GM18858 (cell line): Measurements from ENCODE around the gene SLC38A4.
"Not testable (repeated sequence)": the region's sequence is repeated elsewhere in the genome, so short reads cannot be mapped to it uniquely, and the experiment has no call there.

Experiments used
- ATAC-seq: cut with Tn5 transposase; IDR thresholded peaks from one replicate; pipeline ENCODE4 v1.9.1; 2021; ENCODE audit not compliant: unreplicated experiment

SLC38A4 gene

DNA sequence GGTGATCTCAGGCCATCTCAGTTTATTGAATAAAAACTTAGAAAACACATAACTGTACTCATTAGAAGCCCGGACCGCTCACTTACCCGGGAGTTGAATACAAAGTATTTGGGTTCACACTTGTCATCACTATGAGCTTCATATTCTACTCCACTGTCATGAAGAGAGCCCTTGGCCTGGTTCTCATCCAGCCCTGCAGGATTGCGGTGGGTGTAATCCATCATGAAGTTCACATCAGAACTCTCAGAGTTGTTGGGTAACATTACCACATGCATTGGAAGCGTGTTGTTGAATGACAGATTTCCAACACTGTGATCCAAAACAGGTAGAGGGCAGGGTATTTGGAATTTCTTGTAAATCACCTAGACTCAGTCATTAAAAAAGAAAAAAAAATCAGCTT lies 47.4 kb downstream of the SLC38A4 start:
- no peak for ATAC-seq

GRCh38 chr12:46777587-46777986 lies 48.2 kb downstream of the SLC38A4 start:
- ATAC-seq, result no peak

GRCh38 chr12:46775796-46776195 lies 50.0 kb downstream of the SLC38A4 start:
- ATAC-seq, result no peak

- no peak for ATAC-seq
These were observed 51.5 kb downstream of the SLC38A4 start for GRCh38 chr12:46774322-46774633.

DNA sequence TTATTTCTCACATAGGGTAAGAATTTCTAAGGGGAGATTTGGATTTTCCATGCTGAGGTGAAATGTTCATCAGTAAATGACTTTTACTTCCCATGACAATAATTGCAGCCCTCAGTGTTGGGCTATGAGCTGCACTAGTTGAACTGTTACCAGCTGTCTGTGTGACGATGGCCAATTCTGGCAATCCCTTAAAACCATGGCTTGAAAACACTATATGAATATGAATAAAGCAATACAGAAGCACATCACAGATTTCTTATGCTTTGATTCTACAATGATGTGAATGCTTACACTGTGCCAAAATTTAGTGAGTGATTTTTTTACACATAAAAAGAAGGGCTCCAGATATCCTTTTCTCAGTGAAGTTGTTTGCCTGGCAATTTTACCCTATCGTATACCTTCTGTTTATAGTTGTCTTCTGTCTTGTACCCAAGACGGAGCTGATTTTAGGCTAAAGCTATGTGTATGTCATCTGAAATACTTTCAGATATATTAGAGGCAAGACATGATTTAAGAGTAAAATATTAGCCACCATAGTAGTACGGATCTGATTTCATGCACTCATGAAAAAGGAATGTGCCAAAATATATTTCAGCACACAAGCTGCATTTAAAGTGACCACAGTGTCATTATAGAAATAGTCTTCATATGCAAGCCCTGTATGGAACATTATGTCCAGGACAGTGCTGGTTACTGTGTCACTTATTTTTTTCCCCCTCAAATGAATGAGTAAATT lies 52.0 kb downstream of the SLC38A4 start:
- ATAC-seq, result no peak

DNA sequence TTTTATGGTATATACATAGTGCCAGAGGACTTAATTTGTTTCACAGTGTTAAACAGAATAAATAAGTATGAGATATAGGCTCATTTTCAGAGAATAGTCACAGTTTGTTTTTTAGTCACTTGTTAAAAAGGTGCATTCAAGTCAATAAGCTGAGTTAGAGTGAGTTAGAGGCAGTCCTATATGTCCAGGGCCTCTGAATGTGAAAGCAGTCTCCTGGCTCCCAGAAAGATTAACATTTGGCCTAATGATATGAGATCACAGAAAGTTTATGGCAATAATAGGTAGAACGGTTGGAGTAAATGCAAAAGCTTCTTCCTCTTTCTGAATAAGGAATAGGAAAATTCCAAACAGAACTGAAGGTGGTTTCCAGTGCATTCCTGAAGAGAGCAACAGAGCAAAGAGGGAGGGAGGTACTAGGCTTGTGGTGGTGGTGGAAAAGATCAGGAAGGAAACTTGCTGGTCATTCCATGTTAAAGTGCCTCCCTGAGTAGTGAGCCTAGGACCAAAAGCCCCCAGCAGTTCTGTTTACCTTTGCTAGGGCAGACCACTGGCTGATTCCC lies 54.4 kb downstream of the SLC38A4 start:
- ATAC-seq, result no peak

DNA sequence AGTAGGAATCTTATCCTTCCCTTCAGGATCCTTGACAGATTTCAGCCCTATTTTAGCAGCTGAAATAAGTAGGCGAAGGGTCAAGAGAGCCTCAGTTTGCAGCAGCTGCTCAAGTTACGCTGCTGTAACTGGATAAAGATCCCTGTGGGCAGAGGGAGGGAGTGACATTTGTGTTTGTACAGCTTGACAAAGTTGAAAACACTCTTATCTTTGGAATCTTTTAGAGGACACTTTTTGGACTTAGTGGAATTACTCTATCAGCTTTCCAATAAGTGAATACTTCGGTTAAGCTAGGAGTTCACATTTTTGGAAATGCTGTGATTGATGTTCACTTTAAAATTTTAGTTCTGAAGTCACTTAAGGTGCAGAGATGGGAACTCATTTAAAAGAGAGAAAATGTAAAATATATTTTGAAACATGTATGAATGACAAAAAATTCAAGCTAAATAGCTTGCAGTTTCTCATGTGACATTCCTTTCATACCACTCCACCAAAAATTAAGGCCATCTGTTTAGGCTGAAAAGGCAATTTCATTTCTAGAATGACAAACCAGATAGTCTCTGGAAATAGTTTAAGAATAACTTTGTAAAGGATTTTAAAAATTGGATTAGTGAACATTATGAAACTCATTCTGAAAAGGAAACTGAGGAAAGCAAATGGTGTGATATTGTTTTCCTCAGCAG lies 55.2 kb downstream of the SLC38A4 start:
- no peak for ATAC-seq

- ATAC-seq, result no peak
These were observed 61.8 kb downstream of the SLC38A4 start for GRCh38 chr12:46764005-46764404.

- ATAC-seq, result no peak
These were observed 62.6 kb downstream of the SLC38A4 start for GRCh38 chr12:46763230-46763629.

DNA sequence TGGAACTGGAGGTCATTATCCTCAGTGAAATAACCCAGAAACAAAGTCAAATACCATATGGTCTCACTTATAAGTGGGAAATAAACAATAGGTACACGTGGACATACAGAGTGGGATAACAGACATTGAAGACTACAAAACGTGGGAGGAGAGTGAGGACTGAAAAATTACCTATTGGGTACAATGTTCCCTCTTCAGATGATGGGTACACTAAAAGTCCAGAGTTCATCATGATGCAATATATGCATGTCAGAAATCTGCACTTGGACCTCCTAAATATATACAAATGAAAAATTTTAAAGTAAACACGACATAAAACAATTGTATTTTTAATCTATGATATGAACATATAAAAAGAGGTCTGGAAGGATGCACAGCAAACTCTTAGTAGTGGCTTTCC lies 71.2 kb downstream of the SLC38A4 start:
- ATAC-seq, result no peak

DNA sequence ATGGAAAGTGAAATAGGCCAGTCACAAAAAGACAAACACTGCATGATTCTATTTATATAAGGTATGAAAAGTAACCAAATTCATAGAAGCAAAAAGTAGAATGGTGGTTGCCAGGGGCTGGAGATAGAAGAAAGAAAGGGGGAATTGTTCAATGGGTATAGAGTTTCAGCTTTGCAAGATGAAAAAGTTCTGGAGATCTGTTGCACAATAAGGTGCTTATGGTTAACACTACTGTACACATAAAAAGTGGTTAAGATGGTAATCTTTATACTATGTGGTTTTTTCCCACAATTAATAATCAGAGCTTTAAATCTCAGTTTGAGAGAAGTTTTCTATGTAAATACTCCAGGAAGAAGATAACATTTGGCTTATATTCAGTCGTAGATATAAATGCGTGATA lies 73.4 kb downstream of the SLC38A4 start:
- no peak for ATAC-seq

GRCh38 chr12:46751173-46751572 lies 74.6 kb downstream of the SLC38A4 start:
- ATAC-seq, result no peak

- no peak for ATAC-seq
These were observed 76.5 kb downstream of the SLC38A4 start for GRCh38 chr12:46749322-46749721.

DNA sequence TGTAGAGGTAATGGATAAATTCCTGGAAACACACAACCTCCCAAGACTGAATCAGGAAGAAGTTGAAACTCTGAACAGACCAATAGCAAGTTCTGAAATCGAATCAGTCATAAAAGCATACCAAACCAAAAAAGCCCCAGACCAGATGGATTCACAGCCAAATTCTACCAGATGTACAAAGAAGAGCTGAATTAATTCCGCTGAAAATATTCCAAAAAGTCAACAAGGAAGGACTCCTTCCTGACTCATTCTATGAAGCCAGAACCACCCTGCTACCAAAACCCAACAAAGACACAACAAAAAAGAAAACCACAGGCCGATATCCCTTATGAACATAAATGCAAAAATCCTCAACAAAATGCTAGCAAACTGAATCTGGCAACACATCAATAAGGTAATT lies 81.5 kb downstream of the SLC38A4 start:
- ATAC-seq, result no peak

DNA sequence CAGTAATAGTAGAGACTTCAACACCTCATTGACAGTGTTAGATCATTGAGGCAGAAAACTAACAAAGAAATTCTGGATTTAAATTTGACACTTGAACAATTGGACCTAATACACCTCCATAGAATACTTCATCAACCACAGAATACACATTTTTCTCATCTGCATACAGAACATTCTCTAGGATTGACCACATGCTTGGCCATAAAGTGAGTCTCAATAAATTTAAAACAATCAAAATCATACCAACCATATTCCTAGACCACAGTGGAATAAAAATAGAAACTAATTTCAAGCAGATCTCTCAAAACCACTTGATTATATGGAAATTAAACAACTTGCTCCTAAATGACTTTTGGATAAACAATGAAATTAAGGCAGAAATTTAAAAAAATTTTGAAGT lies 82.3 kb downstream of the SLC38A4 start:
- ATAC-seq, result no peak

- ATAC-seq, result not testable (repeated sequence)
These were observed 83.5 kb downstream of the SLC38A4 start for GRCh38 chr12:46742271-46742670.

- ATAC-seq, result no peak
These were observed 100.5 kb downstream of the SLC38A4 start for GRCh38 chr12:46725332-46725731.

DNA sequence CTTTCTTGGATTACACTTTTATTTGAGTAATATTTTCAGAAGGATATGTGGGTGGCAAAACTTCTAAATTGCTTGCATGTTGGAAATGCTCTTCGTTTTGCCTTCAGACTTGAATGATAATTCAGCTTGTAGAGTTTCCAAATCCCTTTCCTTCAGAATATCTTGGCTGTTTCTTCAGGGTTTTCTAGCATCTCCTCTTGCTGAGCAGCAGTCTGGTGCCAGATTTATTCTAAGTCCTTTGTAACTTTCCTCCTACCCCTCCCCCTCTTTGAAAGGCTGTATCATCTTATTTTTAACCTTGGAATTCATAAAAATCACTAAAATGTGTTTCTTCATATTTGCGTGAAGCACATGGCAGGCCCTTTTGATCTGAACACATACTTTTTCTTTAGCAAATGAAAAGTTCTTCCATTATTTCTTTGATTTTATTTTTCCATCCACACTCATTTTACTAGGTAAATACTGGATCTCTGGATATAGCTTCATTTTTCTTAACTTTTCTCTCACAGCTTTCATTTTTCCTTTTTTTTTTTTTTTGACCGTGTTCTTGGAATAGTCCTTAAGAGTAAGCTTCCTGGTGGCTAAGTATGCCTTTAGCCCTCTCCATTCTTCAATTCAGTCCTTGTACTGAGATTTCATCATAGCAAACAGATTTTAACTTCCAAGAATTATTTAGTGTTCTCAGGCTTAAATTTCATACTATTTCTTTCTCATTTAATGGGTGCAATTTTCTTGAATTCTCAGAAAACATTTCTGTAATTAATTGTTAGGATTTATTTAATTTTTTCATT lies 102.0 kb downstream of the SLC38A4 start:
- no peak for ATAC-seq

- no peak for ATAC-seq
These were observed 103.2 kb downstream of the SLC38A4 start for GRCh38 chr12:46722394-46723185.

- ATAC-seq, result no peak
These were observed 107.3 kb downstream of the SLC38A4 start for GRCh38 chr12:46718495-46718894.

DNA sequence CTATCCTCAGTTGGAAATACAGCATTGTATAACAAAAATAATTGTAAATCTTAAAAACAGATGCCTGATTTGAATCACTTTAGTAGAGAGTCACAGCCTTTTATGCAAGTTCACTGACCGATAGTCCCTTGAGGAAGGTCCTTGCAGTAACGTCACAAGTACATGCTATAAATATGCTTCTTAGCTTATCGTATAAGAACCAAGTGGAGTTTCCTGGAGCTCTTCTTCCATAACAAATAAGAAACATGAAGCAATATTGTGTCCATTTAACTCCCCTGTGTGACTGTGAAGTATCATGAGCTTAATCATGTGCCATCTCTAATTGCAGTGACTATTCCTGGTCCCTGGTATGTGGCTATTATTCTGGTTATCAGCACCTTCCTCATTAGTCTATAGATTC lies 107.9 kb downstream of the SLC38A4 start:
- no peak for ATAC-seq
